Measurements from ENCODE around the gene ZNF845.
"Not testable (repeated sequence)": the region's sequence is repeated elsewhere in the genome, so short reads cannot be mapped to it uniquely, and the experiment has no call there.

Gene ZNF845

GRCh38 chr19:53333463-53334449, at the start of gene ZNF845:
TSS of gene ZNF845 (plus strand) at chr19:53333749. CDS start at chr19:53341308, 7,559 bp downstream.
- peak; percentile 76 for DNase-seq (ENCODE audit: low read depth)

- DNase-seq (ENCODE audit: low read depth) = no peak
Observed at GRCh38 chr19:53285087-53285486, 48.5 kb upstream of the ZNF845 start.

- DNase-seq (ENCODE audit: low read depth) = no peak
Observed at GRCh38 chr19:53290758-53291549, 42.6 kb upstream of the ZNF845 start.

- DNase-seq (ENCODE audit: low read depth) = no peak
Observed at GRCh38 chr19:53294786-53295441, 38.6 kb upstream of the ZNF845 start.

GRCh38 chr19:53301341-53301740, 32.2 kb upstream of the ZNF845 start:
- DNase-seq (ENCODE audit: low read depth) = not testable (repeated sequence)

GRCh38 chr19:53308339-53308811, 25.2 kb upstream of the ZNF845 start:
- no peak for DNase-seq (ENCODE audit: low read depth)

- no peak for DNase-seq (ENCODE audit: low read depth)
Observed at GRCh38 chr19:53311044-53311443, 22.5 kb upstream of the ZNF845 start.

- DNase-seq (ENCODE audit: low read depth) = no peak
Observed at GRCh38 chr19:53311897-53312296, 21.7 kb upstream of the ZNF845 start.

GRCh38 chr19:53328967-53329366, 4.6 kb upstream of the ZNF845 start:
- DNase-seq (ENCODE audit: low read depth) = no peak

GRCh38 chr19:53332484-53332883, 1.1 kb upstream of the ZNF845 start:
- no peak for DNase-seq (ENCODE audit: low read depth)

- no peak for DNase-seq (ENCODE audit: low read depth)
Observed at GRCh38 chr19:53333066-53333462, 485 bp upstream of the ZNF845 start.

GRCh38 chr19:53344403-53344802, 10.9 kb downstream of the ZNF845 start:
- not testable (repeated sequence) for DNase-seq (ENCODE audit: low read depth)

GRCh38 chr19:53355739-53356138, 22.2 kb downstream of the ZNF845 start:
- no peak for DNase-seq (ENCODE audit: low read depth)

- DNase-seq (ENCODE audit: low read depth) = no peak
Observed at GRCh38 chr19:53357821-53358581, 24.5 kb downstream of the ZNF845 start.

GRCh38 chr19:53360056-53360455, 26.5 kb downstream of the ZNF845 start:
- not testable (repeated sequence) for DNase-seq (ENCODE audit: low read depth)

- peak; percentile 37 for DNase-seq (ENCODE audit: low read depth)
Observed at GRCh38 chr19:53365134-53365898, 31.8 kb downstream of the ZNF845 start, which contains the start of gene ZNF525. TSS of gene ZNF525 (plus strand) at chr19:53365705. CDS start at chr19:53372282, 6,577 bp downstream.

GRCh38 chr19:53365899-53366493, 32.4 kb downstream of the ZNF845 start:
- DNase-seq (ENCODE audit: low read depth) = no peak

GRCh38 chr19:53372196-53372595, 38.6 kb downstream of the ZNF845 start:
- no peak for DNase-seq (ENCODE audit: low read depth)

GRCh38 chr19:53374288-53374687, 40.7 kb downstream of the ZNF845 start:
- DNase-seq (ENCODE audit: low read depth) = no peak

- no peak for DNase-seq (ENCODE audit: low read depth)
Observed at GRCh38 chr19:53374743-53375142, 41.2 kb downstream of the ZNF845 start.
